HepG2 (cell line): ENCODE results near the gene PDGFA.

Experiments used
- CTCF ChIP-seq: sonication (generic); formaldehyde crosslinking; IDR thresholded peaks from 2 replicates; pipeline ENCODE4 v1.5.0; 2020; ENCODE audit warnings: mild to moderate bottlenecking, missing genetic modification reagents, moderate library complexity
- FIP1L1 ChIP-seq: fragments of 200-400 bp; formaldehyde crosslinking; IDR thresholded peaks from 2 replicates; pipeline ENCODE4 v1.6.1; 2018; ENCODE audit warnings: low read depth, mild to moderate bottlenecking, low read length, moderate library complexity, borderline replicate concordance; ENCODE audit not compliant: insufficient read depth
- FOSL1 ChIP-seq: sonication (generic); formaldehyde crosslinking; IDR thresholded peaks from 2 replicates; pipeline ENCODE4 v1.9.0; 2021; ENCODE audit warnings: missing genetic modification reagents, borderline replicate concordance
- GABPA ChIP-seq, 2 experiments: IDR thresholded peaks; 2 replicates each; pipeline ENCODE4 v1.6.1; 2011 to 2016; ENCODE audit warnings: low read depth in 2 of 2, low read length in 1 of 2, missing biosample characterization in 1 of 2, missing genetic modification characterization in 1 of 2
- HNRNPUL1 ChIP-seq: fragments of 200-400 bp; formaldehyde crosslinking; IDR thresholded peaks from 2 replicates; pipeline ENCODE4 v1.6.1; 2017; ENCODE audit warnings: low read depth, mild to moderate bottlenecking, low read length, moderate library complexity
- HOXA7 ChIP-seq: sonication (generic); formaldehyde crosslinking; IDR thresholded peaks from 2 replicates; pipeline ENCODE4 v1.8.1; 2022; ENCODE audit warnings: mild to moderate bottlenecking, missing genetic modification reagents, moderate library complexity
- KAT7 ChIP-seq: IDR thresholded peaks from 2 replicates; pipeline ENCODE4 v1.6.1; 2018; ENCODE audit warnings: borderline replicate concordance, missing compliant biosample characterization
- KLF6 ChIP-seq: IDR thresholded peaks from 2 replicates; pipeline ENCODE4 v1.8.0; 2016; ENCODE audit warnings: missing biosample characterization, missing genetic modification reagents
- MXD1 ChIP-seq: sonication (generic); formaldehyde crosslinking; IDR thresholded peaks from 2 replicates; pipeline ENCODE4 v1.4.0; 2020; ENCODE audit warnings: mild to moderate bottlenecking, missing genetic modification reagents
- MZF1 ChIP-seq: sonication (generic); formaldehyde crosslinking; IDR thresholded peaks from 2 replicates; pipeline ENCODE4 v1.8.1; 2023; ENCODE audit warnings: mild to moderate bottlenecking, missing genetic modification reagents, borderline replicate concordance
- POLR2A ChIP-seq, 2 experiments: IDR thresholded peaks; 2 replicates each; pipeline ENCODE4 v1.6.1; 2011; ENCODE audit warnings: low read depth in 2 of 2, low read length in 2 of 2, mild to moderate bottlenecking in 1 of 2, moderate library complexity in 1 of 2; ENCODE audit not compliant: insufficient read depth in 1 of 2
- SMAD3 ChIP-seq: sonication (generic); formaldehyde crosslinking; IDR thresholded peaks from 2 replicates; pipeline ENCODE4 v1.4.0; 2020; ENCODE audit warnings: missing genetic modification reagents
- TF ChIP-seq, protein P1 (sequence below): sonication (generic); formaldehyde crosslinking; IDR thresholded peaks from 2 replicates; pipeline ENCODE4 v1.4.0; 2020; ENCODE audit warnings: missing genetic modification reagents

DNA sequence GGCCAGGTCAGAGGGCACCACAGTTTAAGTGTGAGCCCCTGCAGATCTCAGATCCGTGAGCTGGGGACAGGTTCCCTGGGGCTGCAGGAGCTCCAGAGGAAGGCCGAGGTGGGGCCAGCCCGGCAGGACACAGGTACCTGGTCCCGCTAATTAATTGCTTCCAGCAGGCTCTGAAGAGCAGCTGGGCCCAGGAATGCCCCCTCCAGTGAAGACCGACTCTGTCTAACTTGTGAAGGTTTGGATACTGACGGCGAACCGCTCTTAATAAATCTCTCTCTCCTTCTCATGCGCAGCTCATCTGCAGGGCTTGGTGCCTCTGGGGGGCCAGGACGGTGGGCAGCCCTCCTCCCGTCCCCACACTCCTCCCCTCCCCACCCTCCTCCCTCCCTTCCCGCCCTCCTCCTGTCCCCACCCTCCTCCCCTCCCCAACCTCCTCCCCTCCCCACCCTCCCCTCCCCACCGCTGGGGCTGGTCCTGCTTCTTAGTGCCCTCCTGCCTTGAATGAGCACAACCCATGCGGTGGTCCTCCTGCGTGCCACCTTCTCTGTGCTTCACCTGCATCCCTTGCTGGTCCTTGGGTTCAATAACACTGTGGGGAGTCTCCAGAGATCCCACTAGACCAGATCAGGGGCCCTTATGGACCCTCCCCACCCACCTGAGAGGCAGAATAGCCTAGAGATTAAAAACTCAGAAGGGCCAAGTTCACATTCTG, 38.3 kb downstream of the PDGFA start:
- no peak for TF ChIP-seq FOSL1 (CRISPR knock-in tag)
- no peak for TF ChIP-seq FIP1L1
- no peak for TF ChIP-seq KLF6 (CRISPR knock-in tag)
- TF ChIP-seq HOXA7 = no peak
- no peak for TF ChIP-seq CTCF
- TF ChIP-seq HNRNPUL1 = no peak
- no peak for TF ChIP-seq GABPA (IDR thresholded peaks at IDR 0.05; ENCODE audit: low read depth, low read length)
- TF ChIP-seq GABPA (CRISPR knock-in tag; IDR thresholded peaks at IDR 0.05; ENCODE audit: low read depth) = no peak
- TF ChIP-seq KAT7 (CRISPR knock-in tag) = no peak
- no peak for TF ChIP-seq MZF1 (CRISPR knock-in tag)
- TF ChIP-seq MXD1 = no peak
- no peak for TF ChIP-seq SMAD3 (CRISPR knock-in tag)
- TF ChIP-seq, protein P1, sequence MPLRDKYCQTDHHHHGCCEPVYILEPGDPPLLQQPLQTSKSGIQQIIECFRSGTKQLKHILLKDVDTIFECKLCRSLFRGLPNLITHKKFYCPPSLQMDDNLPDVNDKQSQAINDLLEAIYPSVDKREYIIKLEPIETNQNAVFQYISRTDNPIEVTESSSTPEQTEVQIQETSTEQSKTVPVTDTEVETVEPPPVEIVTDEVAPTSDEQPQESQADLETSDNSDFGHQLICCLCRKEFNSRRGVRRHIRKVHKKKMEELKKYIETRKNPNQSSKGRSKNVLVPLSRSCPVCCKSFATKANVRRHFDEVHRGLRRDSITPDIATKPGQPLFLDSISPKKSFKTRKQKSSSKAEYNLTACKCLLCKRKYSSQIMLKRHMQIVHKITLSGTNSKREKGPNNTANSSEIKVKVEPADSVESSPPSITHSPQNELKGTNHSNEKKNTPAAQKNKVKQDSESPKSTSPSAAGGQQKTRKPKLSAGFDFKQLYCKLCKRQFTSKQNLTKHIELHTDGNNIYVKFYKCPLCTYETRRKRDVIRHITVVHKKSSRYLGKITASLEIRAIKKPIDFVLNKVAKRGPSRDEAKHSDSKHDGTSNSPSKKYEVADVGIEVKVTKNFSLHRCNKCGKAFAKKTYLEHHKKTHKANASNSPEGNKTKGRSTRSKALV = no peak
- TF ChIP-seq POLR2A (IDR thresholded peaks at IDR 0.05; ENCODE audit: insufficient read depth in 1 of 2, low read depth in 2 of 2, low read length in 2 of 2) = no peak
